ENCODE results near the gene ANKDD1B. TPM values are rescaled to one million over a fixed set of nuclear protein-coding genes. Genes with fewer than 3 reads are reported as not detected.

Gene ANKDD1B
- total RNA-seq, 1 experiment from 2014 or later, result 0.52 TPM

DNA sequence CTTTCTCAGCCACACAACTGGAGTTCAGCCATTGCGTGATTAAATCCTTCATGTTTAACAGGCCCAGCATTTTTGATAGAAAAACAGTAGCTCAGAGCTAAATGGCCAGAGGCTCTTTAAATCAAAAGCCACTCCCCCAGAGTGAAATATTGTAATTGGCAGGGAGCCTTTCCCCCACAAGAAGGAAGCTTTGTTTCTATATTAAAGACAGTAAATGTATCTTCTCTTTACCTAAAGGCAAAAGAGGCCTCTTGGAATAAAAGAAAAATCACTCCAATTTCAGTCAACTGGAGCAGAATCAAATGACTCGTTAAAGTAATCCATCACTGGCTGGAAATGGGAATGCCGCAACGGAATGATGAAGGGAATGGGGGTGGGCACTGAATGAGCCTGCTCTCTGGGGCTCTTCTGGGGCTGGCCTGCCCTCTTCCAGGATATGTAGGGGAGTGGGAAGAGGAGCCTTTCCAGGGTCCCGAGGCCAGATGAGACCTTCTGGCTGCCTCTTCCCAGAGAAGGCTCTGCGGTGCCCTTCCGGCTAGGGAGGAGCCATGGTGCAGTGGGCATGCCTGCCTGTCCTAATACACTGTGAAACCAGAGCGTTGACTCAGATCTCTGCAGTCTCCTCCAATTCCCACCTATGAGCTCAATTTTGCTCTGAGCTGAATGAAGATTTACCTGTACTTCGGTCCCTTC is 45.2 kb downstream of the ANKDD1B start:
- H3K4me2 ChIP-seq (ENCODE audit: low read depth, low read length, poor library complexity, severe bottlenecking), result no peak overlapping the region
- peaks cover 8% of the 10 kb centered on the region for H3K4me1 ChIP-seq (ENCODE audit: low read length)
- H3K9me2 ChIP-seq (replicated peaks; ENCODE audit: insufficient read depth, low read length), result no peaks in the 10 kb centered on the region
- no peak for DNase-seq
- H3K4me3 ChIP-seq (ENCODE audit: low read length), result no peak overlapping the region
- no peak overlapping the region for H3K9ac ChIP-seq (ENCODE audit: low read length)
- no peaks in the 10 kb centered on the region for H4K20me1 ChIP-seq (ENCODE audit: insufficient read depth, low read depth, low read length)
- H3K27ac ChIP-seq (ENCODE audit: low read length), result no peak overlapping the region
- H3K36me3 ChIP-seq (ENCODE audit: insufficient read depth, low read length), result no peaks in the 10 kb centered on the region
- no peak overlapping the region for H2AFZ ChIP-seq (ENCODE audit: low read length)
- H3K9me3 ChIP-seq (ENCODE audit: low read length), result no peaks in the 10 kb centered on the region
- no peaks in the 10 kb centered on the region for H3K27me3 ChIP-seq (ENCODE audit: low read length)
- no peaks in the 10 kb centered on the region for H3K79me2 ChIP-seq (ENCODE audit: low read length)

DNA sequence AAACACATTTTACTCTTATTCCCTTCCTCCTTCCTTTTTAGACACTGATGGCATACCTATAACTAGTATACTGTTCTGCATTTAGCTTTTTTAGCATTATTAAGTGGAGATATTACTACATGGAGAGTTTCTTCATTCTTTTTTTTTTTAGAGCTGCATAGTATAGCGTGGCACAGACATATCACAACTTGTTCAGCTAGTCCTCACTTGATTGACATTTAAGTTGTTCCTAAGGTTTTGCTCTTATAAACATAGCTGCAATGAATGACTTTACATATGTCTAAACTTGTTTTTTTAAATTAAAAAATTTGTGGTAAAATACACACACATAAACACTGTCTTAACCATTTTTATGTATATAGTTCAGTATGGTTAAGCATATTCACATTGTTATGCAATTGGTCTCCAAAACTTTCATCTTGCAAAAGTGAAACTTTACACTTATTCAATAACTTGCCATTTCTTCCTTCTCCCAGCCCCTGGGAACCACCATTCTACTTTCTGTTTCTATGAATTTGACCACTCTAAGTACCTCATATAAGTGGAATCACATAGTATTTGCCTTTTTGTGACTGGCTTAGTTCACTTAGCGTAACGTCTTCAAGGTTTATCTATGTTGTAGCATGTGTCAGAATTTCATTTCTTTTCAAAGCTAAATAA is 48.7 kb downstream of the ANKDD1B start:
- Histone ChIP-seq H3K36me3 (ENCODE audit: insufficient read depth, low read length) (no peaks in the 10 kb centered on the region), H3K27me3 (ENCODE audit: low read length) (no peaks in the 10 kb centered on the region), H3K4me2 (ENCODE audit: low read depth, low read length, poor library complexity, severe bottlenecking) (no peak overlapping the region), H3K9me3 (ENCODE audit: low read length) (no peaks in the 10 kb centered on the region), H3K79me2 (ENCODE audit: low read length) (no peaks in the 10 kb centered on the region), H2AFZ (ENCODE audit: low read length) (no peak overlapping the region), H4K20me1 (ENCODE audit: insufficient read depth, low read depth, low read length) (no peaks in the 10 kb centered on the region), H3K27ac (ENCODE audit: low read length) (no peak overlapping the region), H3K9me2 (replicated peaks; ENCODE audit: insufficient read depth, low read length) (no peaks in the 10 kb centered on the region), H3K4me1 (ENCODE audit: low read length) (peaks cover 10% of the 10 kb centered on the region), H3K9ac (ENCODE audit: low read length) (no peak overlapping the region), H3K4me3 (ENCODE audit: low read length) (no peak overlapping the region)
- no peak for DNase-seq

DNA sequence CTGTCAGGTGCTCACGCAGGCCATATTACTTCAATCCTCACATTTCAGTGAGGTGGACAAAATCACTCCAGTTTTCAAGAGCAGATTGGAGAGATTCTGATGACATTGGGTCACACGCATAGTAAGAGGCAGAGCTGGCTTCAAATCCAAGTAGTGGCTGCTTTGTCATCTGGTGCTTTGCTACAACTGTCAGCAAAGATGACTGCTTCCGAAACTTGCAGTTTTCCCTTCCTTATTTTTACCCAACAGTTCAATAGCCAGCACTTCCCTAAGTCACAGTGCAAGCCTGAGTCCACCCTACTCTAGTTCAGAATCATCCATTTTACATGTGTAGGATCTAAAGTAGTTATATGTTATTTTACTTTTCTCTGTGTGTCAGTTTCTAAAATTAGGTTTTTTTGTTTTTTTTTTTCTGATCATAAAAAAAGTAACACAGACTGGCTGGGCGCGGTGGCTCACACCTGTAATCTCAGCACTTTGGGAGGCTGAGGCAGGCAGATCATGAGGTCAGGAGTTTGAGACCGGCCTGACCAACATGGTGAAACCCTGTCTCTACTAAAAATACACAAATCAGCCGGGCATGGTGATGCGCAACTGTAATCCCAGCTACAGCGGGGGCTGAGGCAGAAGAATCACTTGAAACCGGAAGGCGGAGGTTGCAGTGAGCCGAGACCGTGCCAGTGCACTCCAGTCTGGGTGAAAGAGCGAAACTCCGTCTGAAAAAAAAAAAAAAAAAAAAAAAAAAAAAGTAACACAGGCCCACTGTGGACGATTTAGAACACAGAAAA is 49.6 kb downstream of the ANKDD1B start:
- Histone ChIP-seq H3K9me2 (replicated peaks; ENCODE audit: insufficient read depth, low read length) (no peaks in the 10 kb centered on the region), H4K20me1 (ENCODE audit: insufficient read depth, low read depth, low read length) (no peaks in the 10 kb centered on the region), H3K27ac (ENCODE audit: low read length) (no peak overlapping the region), H3K9me3 (ENCODE audit: low read length) (no peaks in the 10 kb centered on the region), H3K4me1 (ENCODE audit: low read length) (peaks cover 10% of the 10 kb centered on the region), H2AFZ (ENCODE audit: low read length) (no peak overlapping the region), H3K36me3 (ENCODE audit: insufficient read depth, low read length) (no peaks in the 10 kb centered on the region), H3K79me2 (ENCODE audit: low read length) (no peaks in the 10 kb centered on the region), H3K27me3 (ENCODE audit: low read length) (no peaks in the 10 kb centered on the region), H3K4me3 (ENCODE audit: low read length) (no peak overlapping the region), H3K4me2 (ENCODE audit: low read depth, low read length, poor library complexity, severe bottlenecking) (peak overlapping the region; percentile 17), H3K9ac (ENCODE audit: low read length) (no peak overlapping the region)
- DNase-seq, result no peak

DNA sequence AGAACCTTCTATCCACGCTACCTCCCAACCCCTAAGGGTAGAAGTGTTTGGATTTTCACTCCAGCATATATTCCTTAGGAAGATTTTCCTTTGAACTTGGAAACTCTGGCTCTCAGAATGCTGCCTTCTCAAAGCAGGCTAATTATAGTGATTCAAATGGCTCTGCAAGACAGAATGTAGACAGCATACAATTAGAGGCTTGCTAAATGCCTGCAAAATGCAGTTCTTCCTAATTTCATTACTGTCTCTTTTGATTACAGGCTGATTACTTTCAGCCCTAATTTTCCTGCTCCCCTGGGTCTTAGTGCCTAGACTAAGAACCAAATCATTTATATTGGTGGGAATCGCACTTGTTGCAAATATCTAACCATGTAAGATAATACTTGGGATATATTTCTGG is 50.8 kb downstream of the ANKDD1B start:
- Histone ChIP-seq H4K20me1 (ENCODE audit: insufficient read depth, low read depth, low read length) (no peaks in the 10 kb centered on the region), H3K27me3 (ENCODE audit: low read length) (no peaks in the 10 kb centered on the region), H3K9me3 (ENCODE audit: low read length) (no peaks in the 10 kb centered on the region), H3K36me3 (ENCODE audit: insufficient read depth, low read length) (no peaks in the 10 kb centered on the region), H3K79me2 (ENCODE audit: low read length) (no peaks in the 10 kb centered on the region), H3K4me2 (ENCODE audit: low read depth, low read length, poor library complexity, severe bottlenecking) (no peak overlapping the region), H3K4me3 (ENCODE audit: low read length) (no peak overlapping the region), H3K9me2 (replicated peaks; ENCODE audit: insufficient read depth, low read length) (no peaks in the 10 kb centered on the region), H2AFZ (ENCODE audit: low read length) (no peak overlapping the region), H3K4me1 (ENCODE audit: low read length) (peaks cover 10% of the 10 kb centered on the region), H3K27ac (ENCODE audit: low read length) (no peak overlapping the region), H3K9ac (ENCODE audit: low read length) (no peak overlapping the region)
- no peak for DNase-seq

DNA sequence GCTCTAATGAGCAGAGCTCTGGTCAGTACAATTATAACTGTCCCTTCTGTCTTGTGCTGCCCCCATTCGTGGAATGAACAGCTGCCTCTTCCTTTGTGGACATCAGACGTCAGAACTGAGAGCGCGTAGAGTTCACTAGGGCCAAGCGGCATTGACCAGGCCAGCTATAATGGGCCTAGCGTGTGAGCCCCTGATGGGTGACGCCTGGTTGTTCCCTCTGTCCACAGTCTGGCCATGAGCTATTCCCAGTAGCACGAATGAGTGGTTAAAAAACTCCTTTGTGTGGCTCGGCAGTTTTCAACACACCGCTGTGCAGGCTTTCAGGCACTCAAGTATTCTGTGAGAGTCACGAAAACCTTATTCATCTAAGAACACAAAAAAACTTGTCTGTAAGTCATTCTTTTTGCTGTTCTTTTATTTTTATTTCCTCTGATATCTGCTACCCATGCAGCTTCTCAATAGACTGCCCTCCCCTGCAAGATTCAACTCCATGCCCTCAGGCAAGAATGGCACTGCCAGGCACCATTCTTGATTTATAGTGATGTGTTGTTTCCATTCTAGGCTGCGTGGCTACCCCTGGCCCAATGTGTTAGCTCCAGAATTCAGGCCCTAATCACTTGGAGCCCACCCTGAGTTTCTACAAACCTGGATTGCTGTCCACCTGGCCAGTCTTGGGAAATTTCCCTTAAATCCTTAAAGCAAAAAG is 52.5 kb downstream of the ANKDD1B start:
- Histone ChIP-seq H2AFZ (ENCODE audit: low read length) (no peak overlapping the region), H3K79me2 (ENCODE audit: low read length) (no peaks in the 10 kb centered on the region), H3K9me2 (replicated peaks; ENCODE audit: insufficient read depth, low read length) (no peaks in the 10 kb centered on the region), H3K4me3 (ENCODE audit: low read length) (no peak overlapping the region), H3K4me2 (ENCODE audit: low read depth, low read length, poor library complexity, severe bottlenecking) (no peak overlapping the region), H3K27me3 (ENCODE audit: low read length) (no peaks in the 10 kb centered on the region), H3K36me3 (ENCODE audit: insufficient read depth, low read length) (no peaks in the 10 kb centered on the region), H3K9me3 (ENCODE audit: low read length) (no peaks in the 10 kb centered on the region), H3K9ac (ENCODE audit: low read length) (no peak overlapping the region), H3K27ac (ENCODE audit: low read length) (no peak overlapping the region), H4K20me1 (ENCODE audit: insufficient read depth, low read depth, low read length) (no peaks in the 10 kb centered on the region), H3K4me1 (ENCODE audit: low read length) (peaks cover 13% of the 10 kb centered on the region)
- no peak for DNase-seq

DNA sequence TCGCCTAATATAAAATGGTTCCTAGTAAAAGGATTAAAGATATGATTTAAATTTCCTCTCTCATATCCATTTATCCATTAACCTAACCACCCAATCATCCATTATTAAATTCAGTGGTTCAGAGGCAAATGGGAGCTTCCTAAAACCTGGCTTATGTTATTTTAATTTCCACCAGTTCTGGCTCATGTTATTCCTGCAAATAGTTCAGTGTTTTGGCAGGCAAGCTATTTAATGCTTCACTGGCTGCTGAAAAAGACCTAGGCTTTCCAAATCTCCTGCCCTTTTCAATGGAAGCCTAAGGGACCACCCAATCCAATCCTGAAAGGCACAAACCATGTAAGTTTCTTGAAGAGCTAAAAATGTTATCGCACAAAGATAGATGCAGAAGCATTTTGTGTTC is 53.7 kb downstream of the ANKDD1B start:
- Histone ChIP-seq H3K9me3 (ENCODE audit: low read length) (no peaks in the 10 kb centered on the region), H3K9ac (ENCODE audit: low read length) (no peak overlapping the region), H3K4me3 (ENCODE audit: low read length) (no peak overlapping the region), H3K36me3 (ENCODE audit: insufficient read depth, low read length) (no peaks in the 10 kb centered on the region), H3K4me1 (ENCODE audit: low read length) (peaks cover 24% of the 10 kb centered on the region), H2AFZ (ENCODE audit: low read length) (no peak overlapping the region), H4K20me1 (ENCODE audit: insufficient read depth, low read depth, low read length) (no peaks in the 10 kb centered on the region), H3K4me2 (ENCODE audit: low read depth, low read length, poor library complexity, severe bottlenecking) (no peak overlapping the region), H3K9me2 (replicated peaks; ENCODE audit: insufficient read depth, low read length) (no peaks in the 10 kb centered on the region), H3K79me2 (ENCODE audit: low read length) (no peaks in the 10 kb centered on the region), H3K27me3 (ENCODE audit: low read length) (no peaks in the 10 kb centered on the region), H3K27ac (ENCODE audit: low read length) (no peak overlapping the region)
- no peak for DNase-seq

DNA sequence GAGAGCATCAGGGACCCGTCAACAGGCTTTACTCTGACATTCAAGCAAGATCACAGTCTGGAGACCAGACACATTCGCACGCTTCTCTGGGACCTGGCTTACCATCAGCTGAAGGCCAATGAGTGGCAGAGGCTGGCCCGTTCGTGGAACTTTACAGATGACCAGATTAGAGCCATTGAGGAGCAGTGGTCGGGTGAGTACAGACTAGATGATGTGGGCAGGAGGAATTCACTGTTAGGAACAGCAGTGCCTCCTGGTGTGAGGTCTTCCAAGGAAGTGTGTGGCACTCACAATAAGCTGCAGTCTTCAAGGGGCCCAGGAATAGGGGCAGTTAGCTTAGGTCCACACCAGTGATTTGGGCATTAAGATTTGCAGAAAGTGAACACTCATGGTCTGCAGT is 55.5 kb downstream of the ANKDD1B start:
- Histone ChIP-seq H3K9ac (ENCODE audit: low read length) (no peak overlapping the region), H3K4me1 (ENCODE audit: low read length) (peaks cover 15% of the 10 kb centered on the region), H3K79me2 (ENCODE audit: low read length) (no peaks in the 10 kb centered on the region), H2AFZ (ENCODE audit: low read length) (no peak overlapping the region), H3K36me3 (ENCODE audit: insufficient read depth, low read length) (no peaks in the 10 kb centered on the region), H3K4me3 (ENCODE audit: low read length) (no peak overlapping the region), H4K20me1 (ENCODE audit: insufficient read depth, low read depth, low read length) (no peaks in the 10 kb centered on the region), H3K27ac (ENCODE audit: low read length) (no peak overlapping the region), H3K9me3 (ENCODE audit: low read length) (no peaks in the 10 kb centered on the region), H3K9me2 (replicated peaks; ENCODE audit: insufficient read depth, low read length) (no peaks in the 10 kb centered on the region), H3K27me3 (ENCODE audit: low read length) (no peaks in the 10 kb centered on the region), H3K4me2 (ENCODE audit: low read depth, low read length, poor library complexity, severe bottlenecking) (no peak overlapping the region)
- DNase-seq, result no peak

DNA sequence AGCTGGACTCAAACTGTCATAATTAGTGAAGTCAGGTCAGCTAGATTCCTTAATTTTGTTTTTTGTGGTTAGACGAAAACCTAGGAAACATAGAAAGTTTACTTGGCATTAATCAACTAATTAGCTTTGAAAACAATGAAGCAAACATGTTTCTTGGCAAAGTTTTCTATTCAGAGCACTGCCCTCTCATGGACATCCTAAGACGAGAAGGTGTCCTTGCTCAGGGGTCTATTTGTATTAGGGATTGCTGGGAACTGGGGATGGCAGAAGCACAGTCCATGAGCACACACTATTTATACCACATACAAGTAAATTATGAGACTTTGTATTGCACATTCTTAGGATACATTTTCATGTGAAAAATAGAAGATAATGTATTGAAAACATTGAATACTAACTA is 56.3 kb downstream of the ANKDD1B start:
- H3K79me2 ChIP-seq (ENCODE audit: low read length), result no peaks in the 10 kb centered on the region
- DNase-seq, result no peak
- no peaks in the 10 kb centered on the region for H3K27me3 ChIP-seq (ENCODE audit: low read length)
- H3K9ac ChIP-seq (ENCODE audit: low read length), result no peak overlapping the region
- no peak overlapping the region for H3K4me3 ChIP-seq (ENCODE audit: low read length)
- no peaks in the 10 kb centered on the region for H3K9me3 ChIP-seq (ENCODE audit: low read length)
- H4K20me1 ChIP-seq (ENCODE audit: insufficient read depth, low read depth, low read length), result no peaks in the 10 kb centered on the region
- H3K4me2 ChIP-seq (ENCODE audit: low read depth, low read length, poor library complexity, severe bottlenecking), result no peak overlapping the region
- H2AFZ ChIP-seq (ENCODE audit: low read length), result no peak overlapping the region
- no peak overlapping the region for H3K27ac ChIP-seq (ENCODE audit: low read length)
- no peaks in the 10 kb centered on the region for H3K9me2 ChIP-seq (replicated peaks; ENCODE audit: insufficient read depth, low read length)
- peaks cover 1% of the 10 kb centered on the region; the same call in 1 of the 2 replicates for H3K36me3 ChIP-seq (ENCODE audit: insufficient read depth, low read length)
- H3K4me1 ChIP-seq (ENCODE audit: low read length), result peaks cover 15% of the 10 kb centered on the region

Measured in Karpas-422 (cell line).